Caco-2 (cell line): ENCODE measurements around the gene OPRD1. TPM values are rescaled to one million over a fixed set of nuclear protein-coding genes. Genes with fewer than 3 reads are reported as not detected.

ENCODE experiments used
- BruUV-seq: library from RNA; stranded (reverse); fragments of 400-500 nt; replicated peaks from 2 replicates; lab custom pipeline; 2021; lab: Mats Ljungman, UMichigan
- CTCF ChIA-PET: fragments of 300-600 bp; sonication (Branson Sonifier 250); formaldehyde crosslinking; loops from one replicate; lab custom pipeline; 2022; ENCODE audit warnings: antibody characterized with exemption; lab: Charles Lee
- POLR2A ChIA-PET: fragments of 300-600 bp; sonication (Branson Sonifier 250); formaldehyde crosslinking; loops from one replicate; lab custom pipeline; 2022; ENCODE audit warnings: antibody characterized with exemption; lab: Charles Lee
- DNase-seq, 2 experiments: peaks; one replicate each; pipeline versions ENCODE4 v3.0.0 to v3.0.0-alpha.2; 2020 to 2022
- H3K27me3 ChIP-seq: replicated peaks from 2 replicates; pipeline ENCODE4 v1.6.0; 2011; ENCODE audit warnings: low read length; ENCODE audit not compliant: control insufficient read depth, insufficient read depth
- H3K36me3 ChIP-seq: 2 replicates; pipeline ENCODE4 v1.5.1; 2011; ENCODE audit warnings: low read length; ENCODE audit not compliant: control insufficient read depth, insufficient read depth
- H3K4me1 ChIP-seq: fragments of 250-450 bp; sonication (Bioruptor Pico); 2 replicates; pipeline ENCODE4 v1.5.1; 2020; ENCODE audit warnings: mild to moderate bottlenecking
- H3K4me3 ChIP-seq: 2 replicates; pipeline ENCODE4 v1.5.1; 2011; ENCODE audit warnings: low read depth, mild to moderate bottlenecking, control low read depth, low read length
- H3K9me3 ChIP-seq: fragments of 250-450 bp; sonication (Bioruptor Pico); 2 replicates; pipeline ENCODE4 v1.5.1; 2020; ENCODE audit warnings: mild to moderate bottlenecking, moderate library complexity
- H3K27ac Mint-ChIP-seq: one replicate; pipeline ENCODE4 v1.8.0; 2022; ENCODE audit warnings: mixed read lengths; ENCODE audit not compliant: unreplicated experiment
- H3K27me3 Mint-ChIP-seq: one replicate; pipeline ENCODE4 v1.8.0; 2022; ENCODE audit warnings: mixed read lengths; ENCODE audit not compliant: insufficient read depth, unreplicated experiment
- H3K36me3 Mint-ChIP-seq: one replicate; pipeline ENCODE4 v1.8.0; 2022; ENCODE audit warnings: mild to moderate bottlenecking, mixed read lengths; ENCODE audit not compliant: insufficient read depth, unreplicated experiment
- H3K4me1 Mint-ChIP-seq: one replicate; pipeline ENCODE4 v1.8.0; 2022; ENCODE audit warnings: low read depth, mixed read lengths; ENCODE audit not compliant: unreplicated experiment
- H3K4me3 Mint-ChIP-seq: one replicate; pipeline ENCODE4 v1.8.0; 2022; ENCODE audit warnings: mild to moderate bottlenecking, moderate library complexity, mixed read lengths; ENCODE audit not compliant: unreplicated experiment
- H3K9me3 Mint-ChIP-seq: one replicate; pipeline ENCODE4 v1.8.0; 2022; ENCODE audit warnings: mixed read lengths; ENCODE audit not compliant: unreplicated experiment
- intact Hi-C: fragments of 100-400 bp; cut with micrococcal nuclease; formaldehyde crosslinking; loops from one replicate; pipeline ENCODE4 v1.10.0; 2022; ENCODE audit not compliant: unreplicated experiment
- total RNA-seq: library from RNA; stranded (reverse); gene quantifications from 2 replicates; pipeline ENCODE4 v1.2.3, GENCODE V29; 2022
- TF ChIP-seq, protein P1 (sequence below), 2 experiments: fragments of 200-600 bp in 1 of 2; IDR thresholded peaks; 1 replicate in 1 of 2; 2 replicates in 1 of 2; pipeline versions ENCODE4 v1.5.1 to v1.8.0; 2011 to 2022; ENCODE audit warnings: antibody characterized with exemption in 1 of 2, control low read depth in 1 of 2, inconsistent platforms in 1 of 2, low read depth in 1 of 2, low read length in 1 of 2, mild to moderate bottlenecking in 1 of 2, moderate library complexity in 1 of 2; ENCODE audit not compliant: insufficient read depth in 1 of 2, severe bottlenecking in 1 of 2, unreplicated experiment in 1 of 2

Gene OPRD1
- total RNA-seq, 1 experiment from 2014 or later = 0.07 TPM

DNA sequence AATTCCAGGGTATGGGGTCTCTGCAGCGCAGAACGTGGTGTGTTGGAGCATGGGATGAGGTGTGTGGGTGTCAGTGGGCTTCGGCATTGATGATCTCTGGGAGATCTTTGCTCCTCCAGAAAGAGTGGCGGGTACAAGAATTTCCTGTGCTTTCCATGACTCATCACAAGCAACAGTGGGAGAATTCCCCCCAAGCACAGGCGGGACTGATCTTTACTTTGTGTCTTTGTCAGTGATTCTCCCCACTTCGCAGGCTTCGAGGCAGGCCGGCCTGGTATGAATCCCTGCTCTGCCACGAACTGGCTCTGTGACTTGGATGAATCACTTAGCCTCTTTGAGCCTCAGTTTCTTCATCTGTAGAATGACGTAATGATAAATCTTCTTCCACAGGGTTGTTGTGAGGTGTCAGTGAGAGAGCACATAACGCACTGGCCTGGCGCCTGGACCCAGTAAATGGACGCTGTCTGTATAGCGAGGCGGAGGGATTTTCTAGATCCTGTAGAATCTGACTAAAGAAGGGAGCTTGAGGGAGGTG lies 2.0 kb downstream of the OPRD1 start:
- DNase-seq = no peak
- no peaks in the 10 kb centered on the region for H3K4me1 ChIP-seq
- H3K27me3 ChIP-seq = no peaks in the 10 kb centered on the region; the same call in 1 of the 2 replicates
- POLR2A ChIA-PET = no interaction called here
- H3K4me3 ChIP-seq = no peak overlapping the region
- no peaks in the 10 kb centered on the region for H3K36me3 ChIP-seq
- no peaks in the 10 kb centered on the region for H3K9me3 Mint-ChIP-seq
- TF ChIP-seq, protein P1, sequence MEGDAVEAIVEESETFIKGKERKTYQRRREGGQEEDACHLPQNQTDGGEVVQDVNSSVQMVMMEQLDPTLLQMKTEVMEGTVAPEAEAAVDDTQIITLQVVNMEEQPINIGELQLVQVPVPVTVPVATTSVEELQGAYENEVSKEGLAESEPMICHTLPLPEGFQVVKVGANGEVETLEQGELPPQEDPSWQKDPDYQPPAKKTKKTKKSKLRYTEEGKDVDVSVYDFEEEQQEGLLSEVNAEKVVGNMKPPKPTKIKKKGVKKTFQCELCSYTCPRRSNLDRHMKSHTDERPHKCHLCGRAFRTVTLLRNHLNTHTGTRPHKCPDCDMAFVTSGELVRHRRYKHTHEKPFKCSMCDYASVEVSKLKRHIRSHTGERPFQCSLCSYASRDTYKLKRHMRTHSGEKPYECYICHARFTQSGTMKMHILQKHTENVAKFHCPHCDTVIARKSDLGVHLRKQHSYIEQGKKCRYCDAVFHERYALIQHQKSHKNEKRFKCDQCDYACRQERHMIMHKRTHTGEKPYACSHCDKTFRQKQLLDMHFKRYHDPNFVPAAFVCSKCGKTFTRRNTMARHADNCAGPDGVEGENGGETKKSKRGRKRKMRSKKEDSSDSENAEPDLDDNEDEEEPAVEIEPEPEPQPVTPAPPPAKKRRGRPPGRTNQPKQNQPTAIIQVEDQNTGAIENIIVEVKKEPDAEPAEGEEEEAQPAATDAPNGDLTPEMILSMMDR (IDR thresholded peaks at IDR 0.05; ENCODE audit: insufficient read depth in 1 of 2, low read depth in 1 of 2, low read length in 1 of 2, severe bottlenecking in 1 of 2, unreplicated experiment in 1 of 2) = no peak
- no peak overlapping the region for H3K4me3 Mint-ChIP-seq
- no peak overlapping the region for H3K27ac Mint-ChIP-seq
- peaks cover 17% of the 10 kb centered on the region for H3K27me3 Mint-ChIP-seq
- CTCF ChIA-PET = no interaction called here
- intact Hi-C loops = no loop called here
- H3K36me3 Mint-ChIP-seq = no peaks in the 10 kb centered on the region
- no TSS peak for BruUV-seq
- H3K9me3 ChIP-seq = no peaks in the 10 kb centered on the region
- H3K4me1 Mint-ChIP-seq = no peaks in the 10 kb centered on the region

DNA sequence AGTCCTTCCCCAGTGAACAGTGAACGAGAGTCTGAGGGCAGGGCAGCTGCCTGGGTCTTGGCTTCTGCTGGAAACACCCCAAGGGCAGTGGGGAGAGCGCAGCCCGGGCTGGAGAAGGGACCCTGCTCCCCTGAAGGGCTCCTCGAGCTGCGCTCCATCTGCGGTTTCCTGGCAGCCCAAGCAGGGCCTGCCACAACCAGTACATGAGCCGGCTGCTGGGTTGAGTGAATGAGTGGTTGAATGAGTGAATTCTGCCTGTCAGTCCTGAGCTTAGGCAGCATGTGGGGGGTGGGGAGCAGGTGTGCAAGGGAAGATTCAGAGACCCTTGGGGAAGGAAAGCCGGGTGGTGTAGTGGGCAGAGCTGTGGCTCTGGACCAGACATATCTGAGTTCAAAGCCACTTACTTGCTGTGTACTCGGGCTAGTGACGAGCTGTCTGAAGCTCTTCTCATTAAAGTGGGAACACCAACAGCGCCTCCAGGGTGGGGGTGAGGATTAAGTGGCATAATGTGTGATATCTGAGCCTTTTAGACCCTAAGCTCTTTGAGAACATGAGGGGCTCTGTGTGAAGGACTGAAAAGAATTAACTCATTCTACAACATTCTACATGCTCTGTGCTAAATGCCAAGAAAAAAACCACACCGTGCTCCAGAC lies 3.7 kb downstream of the OPRD1 start:
- Mint-ChIP-seq H3K27me3 (peaks cover 17% of the 10 kb centered on the region), H3K36me3 (no peaks in the 10 kb centered on the region), H3K9me3 (no peaks in the 10 kb centered on the region), H3K27ac (no peak overlapping the region), H3K4me1 (no peaks in the 10 kb centered on the region), H3K4me3 (no peak overlapping the region)
- TF ChIP-seq, protein P1 (IDR thresholded peaks at IDR 0.05; ENCODE audit: insufficient read depth in 1 of 2, low read depth in 1 of 2, low read length in 1 of 2, severe bottlenecking in 1 of 2, unreplicated experiment in 1 of 2) = no peak
- intact Hi-C loops = no loop called here
- no peaks in the 10 kb centered on the region for H3K9me3 ChIP-seq
- H3K27me3 ChIP-seq = no peaks in the 10 kb centered on the region; the same call in 1 of the 2 replicates
- no peak overlapping the region for H3K4me3 ChIP-seq
- CTCF ChIA-PET = no interaction called here
- H3K4me1 ChIP-seq = no peaks in the 10 kb centered on the region
- H3K36me3 ChIP-seq = no peaks in the 10 kb centered on the region
- no TSS peak for BruUV-seq
- POLR2A ChIA-PET = no interaction called here
- no peak for DNase-seq

DNA sequence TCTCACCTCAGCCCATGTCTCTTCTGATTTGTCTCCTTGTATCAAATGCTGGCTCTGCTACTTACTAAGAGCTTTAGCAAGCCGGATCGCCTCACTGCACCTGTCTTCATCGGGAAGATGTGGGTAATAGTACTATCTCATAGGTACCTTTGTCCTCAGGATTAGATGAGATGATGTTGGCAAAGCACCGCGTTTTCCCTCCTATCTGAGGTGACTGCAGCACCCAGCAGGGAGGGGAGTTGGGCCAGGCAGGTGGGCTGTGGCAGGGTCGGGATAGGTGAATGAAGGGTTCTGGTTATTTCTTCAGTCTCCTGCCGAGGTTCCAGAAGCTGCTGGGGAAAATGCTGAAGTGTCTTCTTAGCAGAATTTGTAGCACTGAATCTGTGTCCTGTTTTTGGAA lies 5.2 kb downstream of the OPRD1 start:
- no peaks in the 10 kb centered on the region for H3K4me1 ChIP-seq
- Mint-ChIP-seq H3K36me3 (no peaks in the 10 kb centered on the region), H3K9me3 (no peaks in the 10 kb centered on the region), H3K27ac (no peak overlapping the region), H3K4me3 (no peak overlapping the region), H3K27me3 (peaks cover 14% of the 10 kb centered on the region), H3K4me1 (no peaks in the 10 kb centered on the region)
- H3K4me3 ChIP-seq = no peak overlapping the region
- ChIA-PET CTCF (no interaction called here), POLR2A (no interaction called here)
- H3K9me3 ChIP-seq = no peaks in the 10 kb centered on the region
- intact Hi-C loops = no loop called here
- H3K36me3 ChIP-seq = no peaks in the 10 kb centered on the region
- no peak for DNase-seq
- no TSS peak for BruUV-seq
- TF ChIP-seq, protein P1 (IDR thresholded peaks at IDR 0.05; ENCODE audit: insufficient read depth in 1 of 2, low read depth in 1 of 2, low read length in 1 of 2, severe bottlenecking in 1 of 2, unreplicated experiment in 1 of 2) = no peak
- H3K27me3 ChIP-seq = no peaks in the 10 kb centered on the region; the same call in 1 of the 2 replicates
